HCT116 (cell line): ENCODE results near the gene FHL2. TPM values are rescaled to one million over a fixed set of nuclear protein-coding genes. Genes with fewer than 3 reads are reported as not detected.

Source experiments
- ATAC-seq: fragments of 200-7000 bp; cut with Tn5 transposase; 2 replicates; pipeline ENCODE4 v1.9.1; 2020; ENCODE audit warnings: mild to moderate bottlenecking, moderate library complexity
- BruUV-seq: library from RNA; stranded (reverse); fragments of 400-500 nt; replicated peaks from 2 replicates; lab custom pipeline; 2021; lab: Mats Ljungman, UMichigan
- CTCF ChIA-PET: fragments of 300-600 bp; sonication (Branson Sonifier 250); formaldehyde crosslinking; loops from one replicate; lab custom pipeline; 2021; ENCODE audit warnings: antibody characterized with exemption; lab: Charles Lee
- POLR2A ChIA-PET: fragments of 300-600, 350-600 bp; sonication (Branson Sonifier 250); formaldehyde crosslinking; loops from one replicate; lab custom pipeline; 2021; ENCODE audit warnings: antibody characterized with exemption; lab: Charles Lee
- RAD21 ChIA-PET, 2 experiments: fragments of 300-600 bp; sonication (Branson Sonifier 250); formaldehyde crosslinking; loops; one replicate each; lab custom pipeline; 2023; ENCODE audit warnings: low total read pairs in 2 of 2; ENCODE audit not compliant: uncharacterized antibody in 2 of 2, unreplicated experiment in 2 of 2, low non-redundant PET in 1 of 2; lab: Charles Lee
- DNase-seq: peaks from one replicate; pipeline ENCODE4 v3.0.0-alpha.2; 2010; ENCODE audit warnings: low read depth, low spot score
- H2AFZ ChIP-seq: fragments of 200-600 bp; shearing (Covaris generic), sonication (generic); 2 replicates; pipeline ENCODE4 v1.6.1; 2017; ENCODE audit warnings: low read depth, mixed run types, mixed read lengths, antibody characterized with exemption, low read length; ENCODE audit not compliant: poor library complexity, severe bottlenecking
- H3K27ac ChIP-seq: 2 replicates; pipeline ENCODE4 v1.5.1; 2012; ENCODE audit warnings: low read depth, low read length
- H3K27me3 ChIP-seq: fragments of 200-600 bp; sonication (generic); 2 replicates; pipeline ENCODE4 v1.6.1; 2016; ENCODE audit warnings: mixed run types, low read length, mixed read lengths; ENCODE audit not compliant: insufficient read depth
- H3K36me3 ChIP-seq, 2 experiments: fragments of 200-500 bp in 1 of 2; fragments of 200-600 bp in 1 of 2; sonication (Bioruptor generic) in 1 of 2; sonication (generic) in 1 of 2; 2 replicates each; pipeline versions ENCODE4 v1.5.1 to v1.6.1; 2014 to 2016; ENCODE audit warnings: low read length in 2 of 2, inconsistent platforms in 1 of 2, mixed read lengths in 1 of 2, mixed run types in 1 of 2; ENCODE audit not compliant: insufficient read depth in 2 of 2, control insufficient read depth in 1 of 2
- H3K4me1 ChIP-seq, 2 experiments: fragments of 200-600 bp in 1 of 2; sonication (generic) in 1 of 2; 2 replicates each; pipeline versions ENCODE4 v1.5.1 to v1.6.1; 2012 to 2017; ENCODE audit warnings: low read length in 2 of 2, inconsistent platforms in 1 of 2, mild to moderate bottlenecking in 1 of 2, mixed read lengths in 1 of 2, mixed run types in 1 of 2, moderate library complexity in 1 of 2; ENCODE audit not compliant: insufficient read depth in 2 of 2, control insufficient read depth in 1 of 2
- H3K4me2 ChIP-seq: fragments of 200-600 bp; sonication (generic); 2 replicates; pipeline ENCODE4 v1.6.1; 2017; ENCODE audit warnings: mixed run types, low read length, mixed read lengths
- H3K4me3 ChIP-seq, 2 experiments: fragments of 200-600 bp in 1 of 2; sonication (generic) in 1 of 2; replicated peaks in 1 of 2; 2 replicates each; pipeline ENCODE4 v1.5.1; 2011 to 2016; ENCODE audit warnings: low read length in 2 of 2, control low read depth in 1 of 2, low read depth in 1 of 2, mild to moderate bottlenecking in 1 of 2, mixed read lengths in 1 of 2, mixed run types in 1 of 2
- H3K79me2 ChIP-seq: fragments of 200-600 bp; sonication (generic); 2 replicates; pipeline ENCODE4 v1.6.1; 2017; ENCODE audit warnings: mild to moderate bottlenecking, mixed run types, low read length, moderate library complexity, mixed read lengths; ENCODE audit not compliant: insufficient read depth
- H3K9ac ChIP-seq: fragments of 200-600 bp; sonication (generic); 2 replicates; pipeline ENCODE4 v1.6.1; 2016; ENCODE audit warnings: low read length, mixed read lengths
- H3K9me2 ChIP-seq: fragments of 200-600 bp; sonication (generic), shearing (Covaris generic); 2 replicates; pipeline ENCODE4 v1.6.1; 2017; ENCODE audit warnings: mixed run types, mild to moderate bottlenecking, moderate library complexity; ENCODE audit not compliant: insufficient read depth
- H3K9me3 ChIP-seq, 2 experiments: fragments of 200-500 bp in 1 of 2; fragments of 200-600 bp in 1 of 2; sonication (Bioruptor generic) in 1 of 2; sonication (generic) in 1 of 2; 2 replicates each; pipeline ENCODE4 v1.6.1; 2014 to 2017; ENCODE audit warnings: low read length in 2 of 2, mixed read lengths in 2 of 2, inconsistent platforms in 1 of 2, low read depth in 1 of 2, mild to moderate bottlenecking in 1 of 2, mixed run types in 1 of 2, moderate library complexity in 1 of 2; ENCODE audit not compliant: control insufficient read depth in 1 of 2, insufficient read depth in 1 of 2
- H4K20me1 ChIP-seq: fragments of 200-600 bp; sonication (generic), shearing (Covaris generic); 2 replicates; pipeline ENCODE4 v1.6.1; 2017; ENCODE audit warnings: mixed run types, mild to moderate bottlenecking, moderate library complexity; ENCODE audit not compliant: insufficient read depth
- CEBPB ChIP-seq: IDR thresholded peaks from 2 replicates; pipeline ENCODE4 v1.6.1; 2012; ENCODE audit warnings: low read depth
- EGR1 ChIP-seq: IDR thresholded peaks from 2 replicates; pipeline ENCODE4 v1.6.1; 2012; ENCODE audit warnings: low read depth
- ELF1 ChIP-seq: IDR thresholded peaks from 2 replicates; pipeline ENCODE4 v1.6.1; 2012; ENCODE audit warnings: low read depth, borderline replicate concordance
- EZH2phosphoT487 ChIP-seq: fragments of 200-600 bp; IDR thresholded peaks from 2 replicates; pipeline ENCODE4 v1.6.1; 2018; ENCODE audit warnings: antibody characterized with exemption, borderline replicate concordance
- POLR2A ChIP-seq: IDR thresholded peaks from 2 replicates; pipeline ENCODE4 v1.7.0; 2011; ENCODE audit warnings: borderline replicate concordance; ENCODE audit not compliant: insufficient read depth, insufficient read length; ENCODE audit errors: extremely low read depth
- POLR2AphosphoS5 ChIP-seq: IDR thresholded peaks from 2 replicates; pipeline ENCODE4 v1.6.1; 2011; ENCODE audit warnings: mild to moderate bottlenecking, low read depth, low read length, moderate library complexity
- SIN3A ChIP-seq: IDR thresholded peaks from 2 replicates; pipeline ENCODE4 v1.6.1; 2012; ENCODE audit warnings: low read depth
- SRF ChIP-seq: IDR thresholded peaks from 2 replicates; pipeline ENCODE4 v1.6.1; 2012; ENCODE audit warnings: low read depth
- YY1 ChIP-seq: IDR thresholded peaks from 2 replicates; pipeline ENCODE4 v1.6.1; 2011; ENCODE audit warnings: low read length, low read depth, moderate library complexity, mild to moderate bottlenecking; ENCODE audit not compliant: insufficient replicate concordance; ENCODE audit errors: extremely low read depth
- ZBTB33 ChIP-seq: IDR thresholded peaks from 2 replicates; pipeline ENCODE4 v1.6.1; 2011; ENCODE audit warnings: mild to moderate bottlenecking, low read length, moderate library complexity; ENCODE audit not compliant: insufficient replicate concordance; ENCODE audit errors: extremely low read depth
- ZFX ChIP-seq: fragments of 450-650 bp; IDR thresholded peaks from 2 replicates; pipeline ENCODE4 v1.6.1; 2017
- ZNF274 ChIP-seq: fragments of 200-500 bp; sonication (Bioruptor generic); IDR thresholded peaks from 2 replicates; pipeline ENCODE4 v1.6.1; 2014; ENCODE audit warnings: mild to moderate bottlenecking, low read depth, low read length, inconsistent platforms
- intact Hi-C: fragments of 100-400 bp; cut with micrococcal nuclease; formaldehyde crosslinking; loops from 2 replicates; pipeline ENCODE4 v1.10.0; 2022
- total RNA-seq: library from RNA; stranded (reverse); gene quantifications from one replicate; pipeline ENCODE4 v1.2.1, GENCODE V29; 2021; ENCODE audit not compliant: unreplicated experiment
- TF ChIP-seq, protein P1 (sequence below): IDR thresholded peaks from 2 replicates; pipeline ENCODE4 v1.6.1; 2012; ENCODE audit warnings: low read depth

FHL2 gene
- total RNA-seq, 1 experiment from 2014 or later: 86.6 TPM

- Histone ChIP-seq H3K9me3 (no peaks in the 10 kb centered on the region), H3K4me1 (peaks cover under 1 to 3% of the 10 kb centered on the region in 2 experiments; a peak in 3 of 4 replicates), H3K36me3 (no peaks in the 10 kb centered on the region), H3K9me2 (no peaks in the 10 kb centered on the region), H3K79me2 (no peaks in the 10 kb centered on the region), H2AFZ (no peak overlapping the region), H3K9ac (no peak overlapping the region), H3K27me3 (no peaks in the 10 kb centered on the region), H3K4me2 (no peak overlapping the region), H4K20me1 (no peaks in the 10 kb centered on the region), H3K4me3 (no peak overlapping the region), H3K27ac (no peak overlapping the region)
- ChIA-PET POLR2A (no interaction called here), CTCF (no interaction called here), RAD21 (no interaction called here)
- TF ChIP-seq POLR2AphosphoS5 (no peak), ZNF274 (no peak), CEBPB (no peak)
- no peak for DNase-seq
- BruUV-seq: no TSS peak
- intact Hi-C loops: no loop called here
- ATAC-seq: no peak
These were observed 23.9 kb upstream of the FHL2 start for GRCh38 chr2:105422801-105423200.

- CTCF ChIA-PET: no interaction called here
- Histone ChIP-seq H3K4me2 (no peak overlapping the region), H3K9me2 (no peaks in the 10 kb centered on the region)
These were observed 22.2 kb upstream of the FHL2 start for GRCh38 chr2:105421053-105421452.

More at GRCh38 chr2:105421053-105421452, 22.2 kb upstream of the FHL2 start:
- DNase-seq (no peak), ATAC-seq (no peak)
- Histone ChIP-seq H3K4me3 (no peak overlapping the region), H4K20me1 (no peaks in the 10 kb centered on the region), H3K27ac (no peak overlapping the region), H3K36me3 (no peaks in the 10 kb centered on the region), H3K9ac (no peak overlapping the region), H3K27me3 (no peaks in the 10 kb centered on the region), H3K9me3 (no peaks in the 10 kb centered on the region), H2AFZ (no peak overlapping the region), H3K4me1 (peaks cover 3 to 9% of the 10 kb centered on the region in 2 experiments; a peak in 3 of 4 replicates), H3K79me2 (no peaks in the 10 kb centered on the region)
- RAD21 ChIA-PET: no interaction called here
- no TSS peak for BruUV-seq
- no peak for TF ChIP-seq SIN3A
- TF ChIP-seq YY1: no peak
- TF ChIP-seq, protein P1, sequence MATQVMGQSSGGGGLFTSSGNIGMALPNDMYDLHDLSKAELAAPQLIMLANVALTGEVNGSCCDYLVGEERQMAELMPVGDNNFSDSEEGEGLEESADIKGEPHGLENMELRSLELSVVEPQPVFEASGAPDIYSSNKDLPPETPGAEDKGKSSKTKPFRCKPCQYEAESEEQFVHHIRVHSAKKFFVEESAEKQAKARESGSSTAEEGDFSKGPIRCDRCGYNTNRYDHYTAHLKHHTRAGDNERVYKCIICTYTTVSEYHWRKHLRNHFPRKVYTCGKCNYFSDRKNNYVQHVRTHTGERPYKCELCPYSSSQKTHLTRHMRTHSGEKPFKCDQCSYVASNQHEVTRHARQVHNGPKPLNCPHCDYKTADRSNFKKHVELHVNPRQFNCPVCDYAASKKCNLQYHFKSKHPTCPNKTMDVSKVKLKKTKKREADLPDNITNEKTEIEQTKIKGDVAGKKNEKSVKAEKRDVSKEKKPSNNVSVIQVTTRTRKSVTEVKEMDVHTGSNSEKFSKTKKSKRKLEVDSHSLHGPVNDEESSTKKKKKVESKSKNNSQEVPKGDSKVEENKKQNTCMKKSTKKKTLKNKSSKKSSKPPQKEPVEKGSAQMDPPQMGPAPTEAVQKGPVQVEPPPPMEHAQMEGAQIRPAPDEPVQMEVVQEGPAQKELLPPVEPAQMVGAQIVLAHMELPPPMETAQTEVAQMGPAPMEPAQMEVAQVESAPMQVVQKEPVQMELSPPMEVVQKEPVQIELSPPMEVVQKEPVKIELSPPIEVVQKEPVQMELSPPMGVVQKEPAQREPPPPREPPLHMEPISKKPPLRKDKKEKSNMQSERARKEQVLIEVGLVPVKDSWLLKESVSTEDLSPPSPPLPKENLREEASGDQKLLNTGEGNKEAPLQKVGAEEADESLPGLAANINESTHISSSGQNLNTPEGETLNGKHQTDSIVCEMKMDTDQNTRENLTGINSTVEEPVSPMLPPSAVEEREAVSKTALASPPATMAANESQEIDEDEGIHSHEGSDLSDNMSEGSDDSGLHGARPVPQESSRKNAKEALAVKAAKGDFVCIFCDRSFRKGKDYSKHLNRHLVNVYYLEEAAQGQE: no peak
- no peak for TF ChIP-seq EZH2phosphoT487
- TF ChIP-seq POLR2AphosphoS5: no peak
- no peak for TF ChIP-seq ZFX
- no peak for TF ChIP-seq EGR1
- TF ChIP-seq SRF: no peak
- TF ChIP-seq CEBPB: no peak
- no peak for TF ChIP-seq POLR2A
- TF ChIP-seq ZBTB33: no peak
- TF ChIP-seq ELF1: no peak
- no peak for TF ChIP-seq ZNF274
- intact Hi-C loops: no loop called here
- POLR2A ChIA-PET: no interaction called here
